ENCODE measurements around the gene NGLY1. TPM values are rescaled to one million over a fixed set of nuclear protein-coding genes. Genes with fewer than 3 reads are reported as not detected.

NGLY1 gene
- total and polyA plus RNA-seq, 10 of the 15 experiments (the other 5 are each of a cell fraction or from before 2014, with no cell fraction given): 29.8 to 73.5 (median 47.0) TPM

- TF ChIP-seq RELB (IDR thresholded peaks at IDR 0.05; ENCODE audit: low read depth): peak; percentile 62; the same call in 1 of the 2 replicates
These were observed 1.3 kb downstream of the NGLY1 start (continued) for GRCh38 chr3:25781758-25782594.

GRCh38 chr3:25781145-25781757 lies 2.0 kb downstream of the NGLY1 start:
- peak overlapping the region; percentile 80 for H3K4me2 ChIP-seq (ENCODE audit: control insufficient read depth, insufficient read depth)
- peaks cover 2 to 17% of the 10 kb centered on the region in 2 experiments; a peak in 3 of 4 replicates for H3K36me3 ChIP-seq (ENCODE audit: control insufficient read depth in 2 of 2, insufficient read depth in 2 of 2, low read length in 1 of 2)
- H3K4me1 ChIP-seq (ENCODE audit: control insufficient read depth, insufficient read depth, low read length): peaks cover 10% of the 10 kb centered on the region
- H2AFZ ChIP-seq (ENCODE audit: control insufficient read depth, low read depth, low read length): no peak overlapping the region
- in situ Hi-C loops (cut with MboI): loop anchor here (5.0 to 25.0 kb wide), 2 partner anchors 114 to 1844 kb away; partner anchors contain the start of gene NR1D2
- WGBS (ENCODE audit: insufficient coverage, insufficient replicate concordance, low lambda C conversion rate, missing lambda C conversion rate): 6% methylated on average over 11 of the region's 11 CpGs
- H3K9me3 ChIP-seq (replicated peaks; ENCODE audit: control insufficient read depth, insufficient read depth, low read length): peaks cover 8% of the 10 kb centered on the region; the same call in 2 of the 3 replicates
- CTCF ChIA-PET: interaction anchor here (1.0 to 1.9 kb wide), 7 partner anchors 9 to 133 kb away, joined by 3 to 8 read pairs (median 3); no protein-coding TSS in a partner anchor
- peak overlapping the region; percentile 86 for H3K27ac ChIP-seq (ENCODE audit: control insufficient read depth, insufficient read depth)
- ATAC-seq (peak; percentile 0; the same call in 2 of the 3 replicates), FAIRE-seq (no peak), DNase-seq (ENCODE audit: low read depth, low spot score) (no peak)
- H3K27me3 ChIP-seq (replicated peaks in 1 of 2; ENCODE audit: control insufficient read depth in 2 of 2, insufficient read depth in 2 of 2, low read length in 1 of 2): no peaks in the 10 kb centered on the region
- H3K4me3 ChIP-seq: peak overlapping the region; percentile 79
- SMC1A ChIA-PET (ENCODE audit: uncharacterized antibody, unreplicated experiment): interaction anchor here (0.9 to 2.5 kb wide), 13 partner anchors 8 to 133 kb away, joined by 3 to 10 read pairs (median 4); partner anchors contain the start of gene OXSM
- no peak for TF ChIP-seq CBX3 (IDR thresholded peaks at IDR 0.05; ENCODE audit: borderline replicate concordance, low read depth)
- TF ChIP-seq SPI1 (IDR thresholded peaks at IDR 0.05; ENCODE audit: borderline replicate concordance, insufficient read depth, low read depth, low read length): peak; percentile 31; the same call in 1 of the 2 replicates
- no peak for TF ChIP-seq IKZF2 (IDR thresholded peaks at IDR 0.05)
- 0 out of 2 replicates have a peak, but pooled peaks have one; percentile 41 for TF ChIP-seq CBX5 (IDR thresholded peaks at IDR 0.05; ENCODE audit: low read depth)
- 0 out of 2 replicates have a peak, but pooled peaks have one; percentile 47 for TF ChIP-seq ASH2L (IDR thresholded peaks at IDR 0.05; ENCODE audit: borderline replicate concordance, low read depth)
- TF ChIP-seq TCF3 (IDR thresholded peaks at IDR 0.05; ENCODE audit: borderline replicate concordance, insufficient read depth, low read depth, low read length): no peak
- TF ChIP-seq TBL1XR1 (IDR thresholded peaks at IDR 0.05; ENCODE audit: low read depth, low read length): 0 out of 2 replicates have a peak, but pooled peaks have one; percentile 10
- TF ChIP-seq NBN (IDR thresholded peaks at IDR 0.05): peak; percentile 71; the same call in 1 of the 2 replicates
- TF ChIP-seq SIN3A (IDR thresholded peaks at IDR 0.05; ENCODE audit: low read depth, low read length): no peak
- peak; percentile 59; the same call in 1 of the 2 replicates for TF ChIP-seq CREB1 (IDR thresholded peaks at IDR 0.05; ENCODE audit: low read depth)
- TF ChIP-seq ATF7 (IDR thresholded peaks at IDR 0.05; ENCODE audit: low read depth): 0 out of 2 replicates have a peak, but pooled peaks have one; percentile 41
- BruUV-seq (replicated peaks): no TSS peak
- H4K20me1 ChIP-seq (ENCODE audit: control insufficient read depth, insufficient read depth): no peaks in the 10 kb centered on the region
- H3K79me2 ChIP-seq (ENCODE audit: control insufficient read depth, insufficient read depth, low read length): peaks cover 44% of the 10 kb centered on the region
- POLR2A ChIA-PET: interaction anchor here (0.5 to 1.8 kb wide), 6 partner anchors 9 to 125 kb away, joined by 3 to 8 read pairs (median 4); partner anchors contain the start of gene OXSM
- RAD21 ChIA-PET (ENCODE audit: unreplicated experiment): interaction anchor here (0.7 to 1.9 kb wide), 7 partner anchors 8 to 133 kb away, joined by 3 to 6 read pairs (median 3); partner anchors contain the start of gene OXSM
- intact Hi-C loops (cut with micrococcal nuclease; ENCODE audit: unreplicated experiment): loop anchor here (1.0 kb wide), 1 partner anchor 118 kb away; no protein-coding TSS in a partner anchor
- peak overlapping the region; percentile 47 for H3K9ac ChIP-seq (ENCODE audit: control insufficient read depth, insufficient read depth, low read length)

Measured in GM12878 (cell line).